SK-N-MC (cell line): ENCODE results near the gene ZNF808.

ENCODE experiments used
- EZH2 ChIP-seq: fragments of 200-600 bp; sonication (generic); IDR thresholded peaks from one replicate; pipeline ENCODE4 v1.6.1; 2017; ENCODE audit warnings: antibody characterized with exemption
- POLR2AphosphoS5 ChIP-seq: IDR thresholded peaks from 2 replicates; pipeline ENCODE4 v1.6.1; 2012; ENCODE audit warnings: mild to moderate bottlenecking, low read depth, low read length, borderline replicate concordance

DNA sequence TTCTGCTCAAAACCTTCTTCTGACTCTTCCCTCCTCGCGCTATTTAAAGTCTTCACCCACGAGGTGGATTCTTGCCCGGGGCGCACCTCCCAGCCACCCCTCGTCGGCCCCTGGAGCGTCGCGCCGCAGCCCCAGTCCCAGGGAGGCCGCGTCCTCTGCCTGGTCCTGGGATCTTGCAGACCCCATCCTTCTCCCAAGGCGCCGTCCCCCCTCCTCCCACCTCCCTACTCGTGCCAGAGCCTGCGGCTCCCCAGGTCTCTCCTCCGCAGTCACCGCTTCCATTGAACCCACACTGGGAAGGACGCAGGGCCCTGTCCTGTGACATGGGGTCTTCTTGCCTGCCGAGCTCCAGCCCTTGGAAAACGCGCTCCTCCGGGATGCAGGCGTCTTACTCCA is 486 bp downstream of the ZNF808 start:
- TF ChIP-seq EZH2 (no peak), POLR2AphosphoS5 (no peak)
